ENCODE results near the gene COL16A1.

DNA sequence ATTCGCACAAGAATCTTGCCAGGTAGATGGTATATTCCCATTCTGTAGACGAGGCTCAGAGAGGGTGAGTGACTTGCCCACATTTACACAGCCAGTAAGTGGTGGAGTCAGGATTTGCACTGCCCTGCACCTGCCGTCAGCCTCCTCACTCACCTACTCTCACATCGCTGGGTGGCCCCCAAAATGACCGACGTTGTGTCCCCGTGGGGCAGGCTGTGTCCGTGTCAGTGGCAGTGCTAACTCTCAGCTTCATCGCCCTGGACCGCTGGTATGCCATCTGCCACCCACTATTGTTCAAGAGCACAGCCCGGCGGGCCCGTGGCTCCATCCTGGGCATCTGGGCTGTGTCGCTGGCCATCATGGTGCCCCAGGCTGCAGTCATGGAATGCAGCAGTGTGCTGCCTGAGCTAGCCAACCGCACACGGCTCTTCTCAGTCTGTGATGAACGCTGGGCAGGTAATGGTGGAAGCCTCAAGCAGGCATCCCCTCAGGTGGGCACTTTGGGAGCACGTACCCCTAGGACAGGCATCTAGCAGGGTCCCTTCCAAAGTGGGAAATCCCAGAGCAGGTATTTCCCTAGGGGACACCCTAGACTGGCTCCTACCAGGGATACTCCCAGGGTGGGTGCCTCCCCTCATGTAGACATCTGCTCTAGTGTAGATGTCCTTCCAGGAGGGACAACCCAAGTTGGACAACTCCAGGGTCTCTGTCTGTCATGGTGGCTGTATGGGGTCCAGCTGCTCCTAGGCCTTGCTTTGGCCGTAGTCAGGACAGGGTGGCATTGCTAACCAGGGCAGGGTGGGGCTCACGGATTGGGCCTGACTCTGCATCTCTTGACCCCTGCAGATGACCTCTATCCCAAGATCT lies 83.0 kb downstream of the COL16A1 start:
- TF ChIP-seq HDGF (IDR thresholded peaks at IDR 0.05; ENCODE audit: borderline replicate concordance) (no peak), FOXM1 (IDR thresholded peaks at IDR 0.05; ENCODE audit: borderline replicate concordance) (no peak)

Measured in HEK293T (cell line).